T-helper 22 cell (primary cell): ENCODE results near the gene ARHGAP42.

ENCODE experiments used
- DNase-seq: peaks from one replicate; pipeline ENCODE4 v3.0.0-alpha.2; 2020; ENCODE audit warnings: low read depth

Gene ARHGAP42

GRCh38 chr11:100918551-100919500 lies 231.7 kb downstream of the ARHGAP42 start:
- no peak for DNase-seq

GRCh38 chr11:100920593-100920992 lies 233.5 kb downstream of the ARHGAP42 start:
- no peak for DNase-seq

- no peak for DNase-seq
Observed at GRCh38 chr11:100922121-100922520, 235.0 kb downstream of the ARHGAP42 start.

GRCh38 chr11:100923555-100923954 lies 236.5 kb downstream of the ARHGAP42 start:
- no peak for DNase-seq

GRCh38 chr11:100925935-100926334 lies 238.8 kb downstream of the ARHGAP42 start:
- no peak for DNase-seq

GRCh38 chr11:100927579-100927978 lies 240.5 kb downstream of the ARHGAP42 start:
- DNase-seq, result no peak

- DNase-seq, result no peak
Observed at GRCh38 chr11:100928426-100928825, 241.3 kb downstream of the ARHGAP42 start.

GRCh38 chr11:100929377-100929776 lies 242.3 kb downstream of the ARHGAP42 start:
- no peak for DNase-seq

GRCh38 chr11:100930185-100930778 lies 243.2 kb downstream of the ARHGAP42 start:
- no peak for DNase-seq

GRCh38 chr11:100932474-100933100 lies 245.5 kb downstream of the ARHGAP42 start:
- DNase-seq, result no peak

GRCh38 chr11:100936781-100937180 lies 249.7 kb downstream of the ARHGAP42 start:
- no peak for DNase-seq

- DNase-seq, result no peak
Observed at GRCh38 chr11:100939571-100939970, 252.5 kb downstream of the ARHGAP42 start.

- DNase-seq, result no peak
Observed at GRCh38 chr11:100940111-100940510, 253.0 kb downstream of the ARHGAP42 start.

GRCh38 chr11:100941033-100941432 lies 253.9 kb downstream of the ARHGAP42 start:
- no peak for DNase-seq

- no peak for DNase-seq
Observed at GRCh38 chr11:100942016-100942415, 254.9 kb downstream of the ARHGAP42 start.

- no peak for DNase-seq
Observed at GRCh38 chr11:100948936-100949335, 261.8 kb downstream of the ARHGAP42 start.

- no peak for DNase-seq
Observed at GRCh38 chr11:100949443-100949842, 262.4 kb downstream of the ARHGAP42 start.

GRCh38 chr11:100955318-100955717 lies 268.2 kb downstream of the ARHGAP42 start:
- DNase-seq, result no peak

- no peak for DNase-seq
Observed at GRCh38 chr11:100956351-100956750, 269.3 kb downstream of the ARHGAP42 start.

GRCh38 chr11:100957499-100957898 lies 270.4 kb downstream of the ARHGAP42 start:
- no peak for DNase-seq

- no peak for DNase-seq
Observed at GRCh38 chr11:100961633-100962032, 274.5 kb downstream of the ARHGAP42 start.

GRCh38 chr11:100963375-100963774 lies 276.3 kb downstream of the ARHGAP42 start:
- DNase-seq, result no peak

GRCh38 chr11:100964435-100964834 lies 277.3 kb downstream of the ARHGAP42 start:
- no peak for DNase-seq
